GM19324 (cell line): ENCODE measurements around the gene FSTL4.
A peak's percentile ranks its signal among the peaks of the same experiment; 100 is the strongest.

Experiments used
- ATAC-seq: cut with Tn5 transposase; IDR thresholded peaks from one replicate; pipeline ENCODE4 v1.9.1; 2021; ENCODE audit warnings: mild to moderate bottlenecking, moderate library complexity; ENCODE audit not compliant: unreplicated experiment, low FRiP score

Gene FSTL4

GRCh38 chr5:133434336-133434735, 178.0 kb downstream of the FSTL4 start:
- no peak for ATAC-seq

- no peak for ATAC-seq
These were observed 178.7 kb downstream of the FSTL4 start for GRCh38 chr5:133433641-133434040.

GRCh38 chr5:133432956-133433532, 179.3 kb downstream of the FSTL4 start:
- ATAC-seq = no peak

- ATAC-seq = no peak
These were observed 180.9 kb downstream of the FSTL4 start for GRCh38 chr5:133431326-133431865.

GRCh38 chr5:133430095-133430494, 182.2 kb downstream of the FSTL4 start:
- ATAC-seq = no peak

GRCh38 chr5:133429046-133429445, 183.3 kb downstream of the FSTL4 start:
- no peak for ATAC-seq

GRCh38 chr5:133428072-133428660, 184.2 kb downstream of the FSTL4 start:
- ATAC-seq = no peak

- no peak for ATAC-seq
These were observed 185.1 kb downstream of the FSTL4 start for GRCh38 chr5:133427121-133427777.

GRCh38 chr5:133426264-133426663, 186.1 kb downstream of the FSTL4 start:
- no peak for ATAC-seq

GRCh38 chr5:133425764-133426163, 186.6 kb downstream of the FSTL4 start:
- ATAC-seq = no peak

- ATAC-seq = no peak
These were observed 187.1 kb downstream of the FSTL4 start for GRCh38 chr5:133425222-133425621.

- ATAC-seq = peak; percentile 60
These were observed 188.6 kb downstream of the FSTL4 start for GRCh38 chr5:133423618-133424282.

- ATAC-seq = no peak
These were observed 189.2 kb downstream of the FSTL4 start for GRCh38 chr5:133423011-133423617.

- no peak for ATAC-seq
These were observed 190.5 kb downstream of the FSTL4 start for GRCh38 chr5:133421806-133422205.

GRCh38 chr5:133421394-133421793, 190.9 kb downstream of the FSTL4 start:
- ATAC-seq = no peak

- no peak for ATAC-seq
These were observed 191.7 kb downstream of the FSTL4 start for GRCh38 chr5:133420440-133421301.

- ATAC-seq = no peak
These were observed 196.4 kb downstream of the FSTL4 start for GRCh38 chr5:133415906-133416305.

- no peak for ATAC-seq
These were observed 196.8 kb downstream of the FSTL4 start for GRCh38 chr5:133415506-133415905.

GRCh38 chr5:133412661-133413060, 199.7 kb downstream of the FSTL4 start:
- no peak for ATAC-seq

GRCh38 chr5:133410335-133410828, 202.0 kb downstream of the FSTL4 start:
- no peak for ATAC-seq
